Effector memory CD8-positive, alpha-beta T cell (primary cell): ENCODE data around the gene DLG2.
"Not testable (repeated sequence)": the region's sequence is repeated elsewhere in the genome, so short reads cannot be mapped to it uniquely, and the experiment has no call there.

Source experiments
- ATAC-seq: fragments of 150-1000 bp; cut with Tn5 transposase; replicated peaks from 2 replicates; pipeline ENCODE4 v1.10.0; 2021; ENCODE audit warnings: mild to moderate bottlenecking, moderate library complexity
- DNase-seq, 3 experiments: peaks; one replicate each; pipeline ENCODE4 v3.0.0; 2021
- H3K27ac Mint-ChIP-seq, 2 donors: one replicate each; pipeline ENCODE4 v1.8.0; 2022; ENCODE audit warnings: mild to moderate bottlenecking in 2 of 2, mixed read lengths in 2 of 2, moderate library complexity in 2 of 2
- H3K27me3 Mint-ChIP-seq, 2 donors: one replicate each; pipeline ENCODE4 v1.8.0; 2022; ENCODE audit warnings: mixed read lengths in 2 of 2
- H3K36me3 Mint-ChIP-seq: one replicate; pipeline ENCODE4 v1.8.0; 2022; ENCODE audit warnings: mild to moderate bottlenecking, moderate library complexity, mixed read lengths; ENCODE audit not compliant: insufficient read depth
- H3K4me1 Mint-ChIP-seq, 2 donors: one replicate each; pipeline ENCODE4 v1.8.0; 2022; ENCODE audit warnings: low read depth in 2 of 2, mixed read lengths in 2 of 2
- H3K4me3 Mint-ChIP-seq, 2 donors: one replicate each; pipeline ENCODE4 v1.8.0; 2022; ENCODE audit warnings: mild to moderate bottlenecking in 2 of 2, mixed read lengths in 2 of 2, moderate library complexity in 2 of 2
- H3K9me3 Mint-ChIP-seq, 2 donors: one replicate each; pipeline ENCODE4 v1.8.0; 2022; ENCODE audit warnings: mixed read lengths in 2 of 2

Gene DLG2

DNA sequence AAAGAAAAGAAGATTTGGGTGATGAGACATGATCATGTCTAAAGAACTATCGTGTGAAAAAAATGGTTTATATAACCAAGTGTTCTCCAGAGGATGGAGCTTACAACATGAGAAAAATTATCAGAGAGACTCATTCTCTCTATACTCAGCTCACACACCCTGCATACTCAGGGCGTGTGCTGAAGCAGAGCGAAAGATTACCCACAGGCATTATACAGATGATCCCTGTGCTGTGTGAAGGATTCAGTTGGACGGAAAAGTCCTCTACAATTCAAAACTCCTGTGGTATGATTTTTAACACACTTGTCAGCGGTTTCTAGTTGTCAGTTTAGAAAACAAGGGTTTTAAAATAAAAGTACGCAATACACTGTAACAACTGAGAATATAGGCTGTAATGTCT lies 267.3 kb downstream of the DLG2 start:
- no peak overlapping the region for H3K27ac Mint-ChIP-seq
- no peak for ATAC-seq

DNA sequence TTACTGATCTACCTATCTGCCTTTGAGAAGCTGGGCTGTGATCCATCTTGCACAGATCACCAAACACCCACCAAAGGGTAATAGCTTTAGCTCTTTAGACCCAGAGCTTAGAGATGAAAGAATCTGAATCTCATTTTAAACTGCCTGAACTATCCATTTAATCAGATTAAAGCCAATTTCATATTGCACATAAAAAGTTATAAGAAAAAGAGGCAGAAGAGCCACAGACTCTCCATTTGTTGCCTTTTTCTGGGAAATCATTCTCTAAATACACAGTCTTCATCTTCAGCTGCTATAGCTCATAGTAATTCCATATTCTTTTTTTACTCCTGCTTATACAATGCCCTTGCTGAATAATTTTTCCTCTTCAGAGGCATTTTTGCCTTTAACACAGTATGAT lies 271.2 kb downstream of the DLG2 start:
- H3K9me3 Mint-ChIP-seq: peaks cover 15 to 21% of the 10 kb centered on the region in 2 donors
- H3K4me1 Mint-ChIP-seq: no peaks in the 10 kb centered on the region

More for the DNA sequence above, 267.3 kb downstream of the DLG2 start:
- Mint-ChIP-seq H3K36me3 (no peaks in the 10 kb centered on the region), H3K27me3 (no peaks in the 10 kb centered on the region), H3K9me3 (peaks cover 12 to 27% of the 10 kb centered on the region in 2 donors), H3K4me3 (no peak overlapping the region), H3K4me1 (no peaks in the 10 kb centered on the region)
- no peak for DNase-seq

DNA sequence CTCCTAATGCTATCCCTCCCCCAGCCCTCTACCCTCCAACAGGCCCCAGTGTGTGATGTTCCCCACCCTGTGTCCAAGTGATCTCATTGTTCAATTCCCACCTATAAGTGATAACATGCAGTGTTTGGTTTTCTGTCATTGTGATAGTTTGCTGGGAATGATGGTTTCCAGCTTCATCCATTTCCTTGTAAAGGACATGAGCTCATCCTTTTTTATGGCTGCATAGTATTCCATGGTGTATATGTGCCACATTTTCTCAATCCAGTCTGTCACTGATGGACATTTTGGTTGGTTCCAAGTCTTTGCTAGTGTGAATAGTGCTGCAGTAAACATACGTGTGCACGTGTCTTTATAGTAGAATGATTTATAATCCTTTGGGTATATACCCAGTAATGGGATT lies 277.6 kb downstream of the DLG2 start:
- not testable (repeated sequence) for H3K4me3 Mint-ChIP-seq, DNase-seq, H3K4me1 Mint-ChIP-seq, H3K27me3 Mint-ChIP-seq, H3K36me3 Mint-ChIP-seq, H3K27ac Mint-ChIP-seq, ATAC-seq
- H3K9me3 Mint-ChIP-seq: peaks cover 17 to 23% of the 10 kb centered on the region in 2 donors

More for the DNA sequence above, 271.2 kb downstream of the DLG2 start:
- H3K4me3 Mint-ChIP-seq: no peak overlapping the region
- DNase-seq (no peak), ATAC-seq (no peak)
- no peaks in the 10 kb centered on the region for H3K27me3 Mint-ChIP-seq
- no peak overlapping the region for H3K27ac Mint-ChIP-seq
- no peaks in the 10 kb centered on the region for H3K36me3 Mint-ChIP-seq

DNA sequence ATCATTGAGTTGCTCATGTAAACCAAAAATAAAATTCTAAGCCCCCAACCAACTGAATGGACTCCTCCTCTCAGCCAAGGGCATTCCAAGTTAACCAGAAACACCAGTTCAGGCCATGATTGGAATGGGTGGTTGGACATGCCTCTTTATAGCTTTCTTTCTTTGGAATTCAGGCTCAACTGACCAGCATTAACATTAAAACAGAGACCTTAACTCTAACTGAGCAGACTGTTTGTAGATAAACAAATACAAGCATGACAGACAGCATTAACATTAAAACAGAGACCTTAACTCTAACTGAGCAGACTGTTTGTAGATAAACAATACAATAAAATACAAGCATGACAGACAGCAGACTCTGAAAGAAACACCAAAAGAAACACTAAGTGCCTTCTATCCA lies 278.2 kb downstream of the DLG2 start:
- Mint-ChIP-seq H3K36me3 (no peaks in the 10 kb centered on the region), H3K9me3 (peaks cover 17 to 26% of the 10 kb centered on the region in 2 donors), H3K27ac (no peak overlapping the region), H3K4me1 (no peaks in the 10 kb centered on the region), H3K27me3 (no peaks in the 10 kb centered on the region), H3K4me3 (no peak overlapping the region)
- DNase-seq (no peak), ATAC-seq (no peak)

DNA sequence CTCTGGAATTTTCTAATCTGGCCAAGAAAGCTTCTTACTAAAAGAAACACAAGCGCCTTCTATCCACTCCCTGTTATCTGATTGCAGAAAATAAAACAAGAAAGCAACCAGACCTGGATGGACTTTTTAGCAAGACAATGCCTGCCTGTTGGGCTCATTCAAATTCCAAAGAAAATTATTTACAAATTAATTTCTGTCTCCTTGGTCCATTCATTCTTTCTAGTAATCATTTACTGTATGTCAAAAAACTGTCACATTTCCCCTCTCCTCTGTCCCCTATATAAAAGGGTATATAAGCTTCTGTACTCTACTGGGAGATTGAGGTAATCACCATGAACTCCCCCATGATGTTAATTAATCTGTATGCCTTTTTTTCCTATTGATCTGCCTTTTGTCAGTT lies 279.9 kb downstream of the DLG2 start:
- Mint-ChIP-seq H3K4me3 (no peak overlapping the region), H3K27me3 (no peaks in the 10 kb centered on the region), H3K4me1 (no peaks in the 10 kb centered on the region), H3K9me3 (peaks cover 18 to 34% of the 10 kb centered on the region in 2 donors), H3K27ac (no peak overlapping the region), H3K36me3 (no peaks in the 10 kb centered on the region)
- DNase-seq: no peak
- ATAC-seq: no peak

DNA sequence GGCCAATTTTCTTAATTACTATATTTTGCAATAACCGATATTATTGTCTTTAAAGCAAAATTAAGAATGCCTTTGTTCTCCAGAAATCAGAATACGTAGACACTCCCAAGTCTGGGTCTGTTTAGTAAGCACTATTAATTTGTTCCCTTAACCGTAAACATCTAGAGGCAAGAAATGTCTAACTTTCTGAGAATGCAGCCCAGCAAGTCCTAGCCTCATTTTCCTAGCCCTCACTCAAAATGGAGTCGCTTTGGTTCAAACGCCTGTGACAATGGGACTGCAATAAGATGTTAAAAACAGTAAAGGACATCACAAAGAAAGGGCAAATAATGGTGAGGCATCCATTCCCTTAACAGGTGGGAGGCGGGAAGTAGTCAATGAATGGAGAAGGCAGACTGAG lies 280.7 kb downstream of the DLG2 start:
- ATAC-seq (no peak), DNase-seq (no peak)
- H3K9me3 Mint-ChIP-seq: peaks cover 14 to 30% of the 10 kb centered on the region in 2 donors
- H3K27me3 Mint-ChIP-seq: no peaks in the 10 kb centered on the region
- H3K4me1 Mint-ChIP-seq: no peaks in the 10 kb centered on the region
- no peak overlapping the region for H3K27ac Mint-ChIP-seq
- no peak overlapping the region for H3K4me3 Mint-ChIP-seq
- no peaks in the 10 kb centered on the region for H3K36me3 Mint-ChIP-seq

DNA sequence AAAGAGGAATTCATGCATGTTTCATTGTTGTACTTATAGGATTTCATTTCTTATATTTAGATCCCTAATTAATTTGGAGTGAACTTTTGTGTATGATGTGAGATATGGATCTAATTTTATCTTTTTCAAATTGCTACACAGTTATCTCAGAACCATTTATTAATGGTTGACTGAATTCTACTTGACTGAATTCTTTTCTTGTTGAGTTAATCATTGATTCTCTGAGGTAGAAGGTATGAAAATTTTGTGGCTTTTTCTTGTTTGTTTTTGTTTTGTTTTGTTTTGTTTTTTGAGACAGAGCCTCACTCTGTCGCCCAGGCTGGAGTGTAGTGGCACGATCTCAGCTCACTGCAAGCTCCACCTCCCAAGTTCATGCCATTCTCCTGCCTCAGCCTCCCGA lies 286.3 kb downstream of the DLG2 start:
- H3K36me3 Mint-ChIP-seq, H3K4me1 Mint-ChIP-seq, H3K4me3 Mint-ChIP-seq, ATAC-seq, DNase-seq, H3K27ac Mint-ChIP-seq, H3K27me3 Mint-ChIP-seq: not testable (repeated sequence)
- H3K9me3 Mint-ChIP-seq: peaks cover 5 to 14% of the 10 kb centered on the region in 2 donors

DNA sequence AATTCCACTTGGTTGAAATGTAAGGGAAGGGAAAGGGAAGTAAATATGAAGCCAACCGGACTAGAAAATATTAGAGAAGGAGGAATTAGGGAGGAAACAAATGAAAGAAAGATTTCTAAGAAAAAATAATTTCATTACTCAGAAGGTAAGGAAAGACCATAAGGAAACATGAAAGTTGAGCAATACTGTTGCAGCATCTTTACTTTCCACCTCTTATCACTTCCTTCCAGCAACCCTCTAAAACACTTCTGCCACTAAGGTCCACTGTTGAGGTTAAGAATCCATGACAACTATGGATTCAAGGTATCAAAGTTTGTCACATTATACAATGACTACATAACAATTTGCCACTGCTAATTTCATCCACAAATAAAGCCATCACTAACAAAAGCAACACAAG lies 308.6 kb downstream of the DLG2 start:
- Mint-ChIP-seq H3K4me3 (no peak overlapping the region), H3K9me3 (peaks cover 5 to 7% of the 10 kb centered on the region in 2 donors), H3K27me3 (no peaks in the 10 kb centered on the region), H3K4me1 (no peaks in the 10 kb centered on the region), H3K36me3 (no peaks in the 10 kb centered on the region), H3K27ac (no peak overlapping the region)
- DNase-seq: no peak
- ATAC-seq: no peak

DNA sequence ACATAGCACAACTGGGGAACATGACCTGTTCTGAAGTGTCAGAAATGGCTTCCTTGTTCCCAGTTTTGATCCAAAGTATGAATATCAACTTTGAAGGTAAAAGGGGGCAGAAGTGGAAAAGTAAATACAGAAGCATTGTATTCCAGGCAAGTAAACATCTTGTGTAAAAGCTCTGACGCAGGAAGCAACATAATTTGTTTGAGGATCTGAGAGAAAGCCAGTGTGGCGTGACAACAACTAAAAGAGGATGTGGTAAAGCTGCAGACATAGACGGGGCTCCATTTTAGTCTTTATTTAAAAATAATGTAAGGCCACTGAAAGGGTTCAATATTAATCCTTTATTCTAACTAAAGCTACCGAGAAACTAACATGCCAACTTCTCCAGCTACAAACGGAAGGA lies 310.2 kb downstream of the DLG2 start:
- Mint-ChIP-seq H3K27me3 (no peaks in the 10 kb centered on the region), H3K36me3 (no peaks in the 10 kb centered on the region), H3K4me3 (no peak overlapping the region), H3K9me3 (peaks cover 5 to 10% of the 10 kb centered on the region in 2 donors), H3K4me1 (no peaks in the 10 kb centered on the region), H3K27ac (no peak overlapping the region)
- no peak for DNase-seq
- ATAC-seq: no peak

DNA sequence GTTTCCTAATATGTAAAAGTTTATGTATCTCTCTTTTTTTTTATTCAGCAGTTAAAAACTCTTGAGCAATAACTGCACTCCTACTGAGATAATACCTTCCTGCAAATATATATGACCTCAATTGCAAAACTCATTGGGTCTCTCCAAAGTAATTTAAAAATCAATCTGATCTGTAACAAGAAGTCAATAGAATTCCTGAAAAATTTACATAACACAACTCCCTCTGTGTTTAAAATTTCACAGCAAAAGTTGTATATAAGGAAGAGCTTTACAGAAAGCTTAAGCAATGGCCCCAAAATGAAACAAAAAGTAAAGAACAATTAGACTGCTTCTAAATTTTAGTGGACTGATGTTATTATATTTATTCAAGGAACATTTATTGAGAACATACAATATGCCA lies 313.4 kb downstream of the DLG2 start:
- Mint-ChIP-seq H3K36me3 (no peaks in the 10 kb centered on the region), H3K9me3 (peaks cover 6 to 14% of the 10 kb centered on the region in 2 donors), H3K4me3 (no peak overlapping the region), H3K27me3 (no peaks in the 10 kb centered on the region), H3K4me1 (no peaks in the 10 kb centered on the region), H3K27ac (no peak overlapping the region)
- ATAC-seq: no peak
- no peak for DNase-seq

DNA sequence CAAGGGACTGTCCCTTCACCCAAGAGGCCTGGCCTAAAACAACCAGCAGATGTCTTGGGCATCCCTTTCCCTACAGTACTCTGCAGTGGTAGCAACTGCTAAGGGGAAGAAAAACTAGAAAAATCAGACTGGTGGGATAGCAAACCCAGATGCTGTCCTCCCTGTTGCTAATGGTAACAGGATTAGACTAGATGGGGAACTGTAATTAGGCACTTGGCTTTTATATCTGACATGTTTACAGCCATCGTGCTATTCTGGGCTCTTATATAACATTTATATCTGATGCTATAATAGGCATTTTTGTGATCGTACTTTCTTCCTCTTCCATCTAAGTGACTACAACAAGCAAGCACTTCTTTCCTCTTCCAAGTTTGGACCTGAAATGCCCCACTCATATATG lies 316.7 kb downstream of the DLG2 start:
- no peaks in the 10 kb centered on the region for H3K36me3 Mint-ChIP-seq
- no peaks in the 10 kb centered on the region for H3K27me3 Mint-ChIP-seq
- ATAC-seq: no peak

DNA sequence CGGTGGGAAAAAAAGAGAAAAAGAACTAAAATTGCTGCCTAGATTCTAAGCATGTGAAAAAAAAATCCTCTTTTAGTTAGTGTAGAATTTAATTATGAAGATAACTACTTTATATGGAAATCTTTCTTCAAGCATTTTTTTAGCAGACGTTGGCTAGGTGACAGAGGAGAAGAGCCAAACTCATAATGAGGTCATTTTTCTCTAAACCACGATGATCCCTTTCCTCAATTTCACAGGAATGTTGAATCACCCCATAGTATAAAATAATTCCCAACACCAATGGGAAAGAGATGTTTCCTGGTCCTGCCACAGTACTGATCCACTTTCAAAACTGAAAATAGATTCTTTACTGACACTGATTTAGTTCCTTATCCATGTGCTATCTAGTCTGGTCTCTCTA lies 319.8 kb downstream of the DLG2 start:
- DNase-seq (no peak), ATAC-seq (no peak)
- no peaks in the 10 kb centered on the region for H3K27me3 Mint-ChIP-seq
- no peak overlapping the region for H3K4me3 Mint-ChIP-seq
- peaks cover 5 to 14% of the 10 kb centered on the region in 2 donors for H3K9me3 Mint-ChIP-seq
- no peak overlapping the region for H3K27ac Mint-ChIP-seq
- no peaks in the 10 kb centered on the region for H3K36me3 Mint-ChIP-seq
- no peaks in the 10 kb centered on the region for H3K4me1 Mint-ChIP-seq

More for the DNA sequence above, 316.7 kb downstream of the DLG2 start:
- Mint-ChIP-seq H3K9me3 (peaks cover 8% of the 10 kb centered on the region in 2 donors), H3K4me1 (no peaks in the 10 kb centered on the region), H3K4me3 (no peak overlapping the region), H3K27ac (no peak overlapping the region)
- DNase-seq: no peak

DNA sequence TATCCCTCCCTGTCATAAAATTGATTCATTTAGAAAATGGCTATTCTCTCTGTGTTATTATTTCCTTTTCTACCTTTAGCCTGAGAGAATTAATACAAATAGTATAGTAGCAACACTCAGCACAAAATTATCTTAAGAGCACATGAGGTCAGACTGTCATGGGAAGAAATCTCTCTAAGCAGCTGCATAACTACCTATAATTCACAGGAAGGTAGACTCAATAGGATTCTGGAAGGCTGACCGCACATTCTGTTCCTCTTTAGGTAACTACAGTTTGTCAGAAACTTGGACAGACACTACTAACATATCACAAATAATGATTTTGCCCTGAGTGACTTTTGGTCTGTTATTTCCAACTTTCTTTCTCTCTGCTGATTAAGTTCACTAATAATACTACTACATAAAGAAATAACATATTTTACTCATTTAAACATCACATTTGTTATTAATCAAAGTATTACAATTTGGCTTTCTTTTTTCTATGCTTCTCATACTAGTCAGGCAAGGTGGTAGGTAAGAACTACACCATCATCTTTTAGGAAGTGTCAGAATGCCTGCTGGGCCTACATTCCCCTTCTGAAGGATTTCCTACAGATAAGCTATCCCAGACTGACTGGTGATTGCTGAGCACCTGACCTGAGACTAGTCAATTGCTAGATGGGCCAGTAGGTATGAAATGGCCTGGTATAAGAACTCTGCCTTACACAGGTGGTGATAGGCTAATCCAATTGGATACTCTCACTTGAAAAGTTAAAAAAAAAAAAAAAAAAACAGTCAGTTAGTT lies 325.1 kb downstream of the DLG2 start:
- no peaks in the 10 kb centered on the region for H3K27me3 Mint-ChIP-seq
- no peak overlapping the region for H3K4me3 Mint-ChIP-seq
- DNase-seq (no peak), ATAC-seq (no peak)
- H3K27ac Mint-ChIP-seq: no peak overlapping the region
- H3K9me3 Mint-ChIP-seq: peaks cover 16 to 30% of the 10 kb centered on the region in 2 donors
- H3K4me1 Mint-ChIP-seq: no peaks in the 10 kb centered on the region
- H3K36me3 Mint-ChIP-seq: no peaks in the 10 kb centered on the region

DNA sequence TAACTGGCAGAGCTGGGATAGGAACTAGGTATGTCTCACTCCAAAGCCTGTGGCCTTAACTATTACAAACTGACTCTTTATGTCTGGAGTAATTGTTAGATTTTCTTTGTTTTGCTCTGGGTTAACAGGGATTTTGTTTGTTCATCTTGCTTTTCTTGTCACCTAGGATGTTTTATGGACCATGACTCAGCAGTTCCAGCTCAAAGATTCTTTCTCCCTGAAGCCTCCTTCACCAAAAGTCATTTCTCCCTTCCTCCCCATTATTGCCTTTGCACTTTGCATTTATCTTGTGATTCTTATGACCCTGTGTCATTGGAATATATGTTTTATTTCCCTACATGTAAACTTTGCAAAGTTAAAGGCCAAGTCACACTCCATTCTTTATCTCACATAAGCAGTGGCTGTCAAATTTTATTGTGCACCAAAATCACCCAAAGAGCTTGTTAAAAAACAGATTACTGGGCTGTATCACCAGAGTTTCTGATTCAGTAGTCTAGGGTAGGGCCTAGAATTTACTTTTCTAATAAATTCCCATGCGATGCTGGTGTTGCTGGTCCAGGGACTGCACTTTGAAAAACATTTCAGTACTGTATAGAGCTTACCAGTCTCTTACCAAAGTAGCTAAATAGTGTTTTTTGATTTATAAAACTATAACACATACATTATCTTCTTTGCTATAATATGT lies 327.7 kb downstream of the DLG2 start:
- Mint-ChIP-seq H3K9me3 (peaks cover 15 to 30% of the 10 kb centered on the region in 2 donors), H3K4me3 (no peak overlapping the region), H3K27ac (no peak overlapping the region), H3K4me1 (no peaks in the 10 kb centered on the region), H3K27me3 (no peaks in the 10 kb centered on the region), H3K36me3 (no peaks in the 10 kb centered on the region)
- no peak for ATAC-seq
- no peak for DNase-seq
